ENCODE data around the gene HOXA9.

Gene HOXA9

DNA sequence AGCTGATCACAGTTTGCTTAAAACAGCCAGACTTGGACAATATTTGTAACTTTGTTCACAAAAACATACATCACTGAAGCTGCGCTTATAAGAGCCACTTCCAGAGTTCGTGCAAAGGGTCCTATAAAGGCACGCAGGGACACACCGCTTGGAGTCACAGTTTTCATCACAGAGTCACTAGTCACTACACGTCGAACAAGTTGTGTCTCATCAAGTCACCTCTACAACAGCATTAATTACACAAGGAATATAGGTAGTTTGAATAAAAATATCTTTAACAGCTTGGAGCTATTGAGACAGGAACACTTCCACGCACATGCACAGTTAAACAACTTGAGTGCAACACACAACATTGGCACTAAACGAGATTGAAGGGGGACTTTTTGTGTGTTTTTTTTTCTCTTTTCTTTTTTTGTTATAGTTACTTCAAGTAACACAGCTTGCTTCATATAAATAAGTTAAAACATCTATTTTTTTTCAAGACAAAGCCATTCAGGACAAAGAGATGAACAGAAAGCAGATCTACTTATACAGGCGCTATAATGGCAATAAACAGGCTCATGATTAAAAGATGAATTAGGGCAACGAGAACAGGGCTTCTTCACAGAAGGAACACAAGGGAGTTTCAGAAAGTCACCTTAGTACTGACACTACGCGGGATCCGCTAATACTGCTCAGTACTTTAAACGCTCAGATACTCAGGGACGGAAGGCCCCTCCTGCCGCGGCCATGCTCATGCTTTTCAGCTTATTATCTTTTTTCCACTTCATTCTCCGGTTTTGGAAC, 24.0 kb downstream of the HOXA9 start:
- DNase-seq, result no peak

DNA sequence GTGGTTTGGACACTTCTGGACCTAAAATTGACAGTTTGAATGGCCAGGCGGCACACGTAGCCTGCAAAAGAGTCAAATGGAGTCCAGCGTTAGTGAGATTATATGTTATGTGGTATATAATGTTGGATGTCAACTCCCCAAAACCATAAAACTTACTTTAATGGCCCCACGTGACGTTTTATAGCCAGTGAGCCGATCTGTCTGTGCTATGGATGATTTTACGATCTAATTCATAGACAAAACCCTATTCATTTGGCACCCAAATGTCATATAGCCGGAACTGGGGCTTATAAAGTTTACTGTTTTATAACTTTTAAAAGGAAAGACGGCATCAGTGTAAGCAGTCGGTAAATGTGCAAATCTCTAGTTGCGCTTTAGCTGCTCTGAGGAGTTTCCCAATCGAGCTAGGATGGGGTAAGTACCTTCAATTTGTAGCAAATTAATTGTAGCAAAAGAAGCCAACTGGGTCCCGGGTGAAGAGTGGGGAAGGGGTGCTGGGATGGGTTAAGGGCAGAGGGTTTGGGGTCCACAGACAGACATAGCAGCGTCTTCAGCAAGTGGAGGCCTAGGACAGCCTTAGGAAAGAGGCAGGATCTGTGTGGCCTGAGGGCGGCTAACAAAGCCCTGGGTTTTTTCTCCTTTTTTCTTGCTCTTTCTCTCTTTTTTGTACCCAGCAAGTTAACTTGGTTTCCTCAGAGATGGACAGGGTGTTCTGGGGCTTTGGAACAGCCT, 25.0 kb downstream of the HOXA9 start:
- DNase-seq, result no peak

DNA sequence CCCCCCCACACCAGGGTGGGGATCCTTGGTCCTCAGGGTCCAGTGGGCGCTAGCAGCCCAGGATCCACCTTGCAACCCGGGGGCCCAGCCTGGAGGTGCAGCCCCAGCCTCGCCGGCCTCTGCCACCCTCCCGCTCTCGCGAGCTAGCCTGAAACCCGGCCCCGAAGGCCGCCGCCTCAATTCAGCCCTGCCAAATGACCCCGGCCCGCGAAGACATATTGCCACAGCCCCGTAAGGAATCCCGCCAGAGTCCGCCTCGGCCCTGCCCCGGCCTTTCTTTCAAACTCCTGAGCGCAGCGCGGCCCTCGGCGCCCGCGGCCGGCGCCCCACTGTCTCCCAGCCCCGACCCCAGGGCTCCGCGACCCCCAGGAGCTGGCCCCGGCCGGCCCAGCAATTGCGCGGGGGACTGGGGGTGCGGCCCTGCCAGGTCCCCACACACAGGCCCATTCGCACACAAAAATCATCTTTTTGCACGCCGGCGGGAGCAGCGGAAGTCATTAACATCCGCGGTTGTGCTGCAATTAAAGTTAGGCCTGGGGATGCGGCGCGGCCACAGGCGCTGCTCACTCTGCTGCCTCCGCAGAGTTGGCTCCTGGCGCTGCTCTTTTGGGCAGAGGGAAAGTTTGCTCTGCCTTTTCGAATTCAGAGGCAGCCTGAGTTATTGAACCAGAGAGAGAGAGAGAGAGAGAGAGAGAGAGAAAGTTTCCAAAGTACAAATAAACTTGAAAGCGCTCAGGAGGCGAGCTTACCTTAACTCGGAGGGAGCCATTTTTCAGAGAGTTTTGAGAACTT, 25.8 kb downstream of the HOXA9 start:
- no peak for DNase-seq

DNA sequence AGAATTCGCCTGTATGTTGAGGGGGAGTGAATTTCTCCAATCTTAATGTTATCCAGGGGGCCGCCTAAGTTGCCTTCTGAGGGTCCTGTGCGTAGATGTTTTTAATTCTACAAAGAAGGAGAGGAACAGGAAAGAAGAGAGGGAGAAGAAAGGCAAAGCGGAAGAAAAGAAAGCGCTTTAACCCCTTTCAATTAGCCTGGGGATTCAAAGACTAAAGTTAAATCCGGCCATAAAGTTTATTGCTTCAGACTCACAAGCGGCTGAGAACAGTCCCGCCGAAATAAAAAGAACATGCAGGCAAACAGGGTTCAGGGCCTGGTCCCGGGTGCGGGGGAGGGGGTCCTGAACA, 26.4 kb downstream of the HOXA9 start:
- DNase-seq, result no peak

DNA sequence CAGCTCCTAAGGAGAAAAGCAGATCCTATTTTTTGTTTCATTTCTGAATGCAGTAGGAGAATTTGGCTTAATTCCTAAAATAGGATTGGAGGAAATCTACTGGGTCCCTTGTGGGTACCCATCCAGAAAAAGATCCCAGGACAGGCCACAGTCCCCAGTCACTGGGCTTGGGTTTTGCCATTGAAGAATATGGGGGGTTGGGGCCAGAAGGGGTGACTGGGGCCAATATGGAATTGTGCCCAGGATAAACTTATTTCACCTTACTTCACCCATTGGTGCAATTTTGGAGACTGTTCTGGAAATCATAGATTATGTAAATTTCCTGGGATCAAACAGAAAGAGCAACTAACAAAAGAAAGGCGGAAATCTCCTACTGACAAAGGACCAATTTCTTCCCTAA, 26.9 kb downstream of the HOXA9 start:
- DNase-seq, result no peak

DNA sequence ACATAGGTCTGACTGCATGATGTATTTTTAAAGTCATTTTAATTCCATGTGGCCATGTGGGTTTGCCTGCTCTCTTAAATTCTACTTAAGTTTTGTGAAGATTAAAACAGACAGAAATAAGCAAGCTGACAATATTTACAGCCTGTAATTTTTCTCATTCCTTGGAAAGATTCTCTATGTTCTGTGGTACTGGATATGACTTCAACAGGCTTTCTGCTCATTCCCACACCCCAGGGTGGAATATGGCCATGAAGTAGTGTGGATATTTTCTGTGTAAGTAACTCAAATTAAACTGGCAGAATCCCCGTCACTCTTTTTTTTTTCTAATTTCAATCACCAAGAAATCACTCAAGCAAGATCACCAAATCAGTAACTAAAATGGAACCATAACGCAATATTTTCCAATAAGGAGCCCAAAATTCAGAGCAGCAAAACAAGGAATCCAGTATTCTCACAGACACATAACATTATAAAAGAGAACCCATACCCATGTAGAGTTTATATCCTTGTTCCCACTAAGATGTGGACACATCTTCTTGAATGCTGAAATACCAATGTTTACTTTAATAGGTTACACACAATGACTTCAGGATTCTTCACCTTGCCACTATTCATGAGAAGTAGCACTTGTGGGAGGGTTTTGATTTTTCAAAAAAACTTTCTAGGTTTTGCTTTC, 27.6 kb downstream of the HOXA9 start:
- no peak for DNase-seq

DNA sequence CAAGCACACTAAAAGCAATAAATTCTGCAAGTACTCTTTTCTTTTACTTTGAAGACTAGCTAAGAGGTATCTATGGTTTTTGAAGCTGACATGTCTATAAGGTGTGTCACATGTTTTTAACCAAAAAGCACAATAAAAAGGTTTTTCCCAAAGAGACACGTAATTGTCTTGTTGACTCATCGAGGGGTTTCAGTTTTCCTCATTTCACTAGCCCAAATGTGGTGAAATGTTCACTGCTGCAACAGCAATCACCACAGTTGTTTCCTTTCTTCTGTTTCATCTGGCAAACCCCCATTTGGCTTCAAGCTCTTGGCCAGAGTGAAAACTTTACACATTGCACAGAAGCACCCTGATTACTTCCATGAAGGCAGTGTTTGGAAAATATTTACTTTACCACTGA, 30.9 kb downstream of the HOXA9 start:
- no peak for DNase-seq

DNA sequence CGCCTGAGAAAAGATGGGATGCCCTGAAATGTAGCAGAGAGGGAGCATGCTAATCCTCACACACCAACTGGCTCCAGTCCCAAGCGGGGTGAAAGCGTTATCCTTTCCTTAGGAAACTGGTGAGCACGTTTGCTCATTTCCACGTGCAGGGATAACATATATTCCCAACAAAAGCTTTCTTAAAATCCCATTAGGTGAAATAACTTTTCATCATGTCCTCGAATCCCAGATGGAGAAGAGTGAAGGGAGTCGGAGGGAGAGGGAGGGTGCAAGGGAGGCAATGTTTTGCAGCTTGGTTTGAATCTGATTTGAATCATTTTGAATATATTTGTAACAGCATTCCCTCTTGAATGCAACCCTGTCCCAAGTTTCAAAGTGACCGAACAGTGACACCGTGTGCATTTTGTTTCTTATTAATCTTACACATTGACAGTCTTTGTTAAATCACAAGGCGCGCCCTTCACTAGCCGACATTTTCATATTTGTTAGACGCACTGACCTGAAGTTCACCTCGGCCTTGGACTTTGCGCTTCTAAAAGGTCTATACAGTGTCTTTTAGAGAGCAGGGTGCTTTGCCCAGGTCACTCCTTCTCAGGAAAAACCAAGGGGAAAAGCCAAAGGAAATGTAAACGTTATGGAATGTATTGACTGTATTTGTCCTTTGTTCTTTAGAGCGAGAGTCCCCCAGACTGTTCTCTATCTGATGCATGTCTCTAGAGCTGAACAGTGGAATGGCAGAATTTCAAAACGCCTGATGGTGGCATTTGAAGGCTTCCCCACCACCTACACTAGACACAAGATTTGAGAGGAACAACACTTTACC, 31.7 kb downstream of the HOXA9 start:
- no peak for DNase-seq

DNA sequence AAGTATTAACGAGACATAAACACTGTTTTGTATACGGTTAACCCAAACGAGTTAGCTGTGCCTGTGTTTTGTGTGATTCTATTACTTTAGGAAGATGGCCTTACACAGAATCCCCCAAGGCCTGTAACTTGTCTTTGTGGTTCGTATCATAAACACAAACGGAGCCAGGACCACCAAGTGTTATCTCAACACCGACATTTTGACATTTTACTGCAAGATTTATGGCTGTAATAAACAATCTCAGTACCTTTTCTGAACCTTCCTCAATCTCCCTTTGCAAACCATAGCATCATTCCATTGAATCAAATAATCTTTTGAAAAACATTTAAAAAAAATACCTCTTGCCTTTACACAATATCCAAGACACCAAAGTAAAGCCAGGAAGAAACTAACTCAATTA, 32.4 kb downstream of the HOXA9 start:
- no peak for DNase-seq

DNA sequence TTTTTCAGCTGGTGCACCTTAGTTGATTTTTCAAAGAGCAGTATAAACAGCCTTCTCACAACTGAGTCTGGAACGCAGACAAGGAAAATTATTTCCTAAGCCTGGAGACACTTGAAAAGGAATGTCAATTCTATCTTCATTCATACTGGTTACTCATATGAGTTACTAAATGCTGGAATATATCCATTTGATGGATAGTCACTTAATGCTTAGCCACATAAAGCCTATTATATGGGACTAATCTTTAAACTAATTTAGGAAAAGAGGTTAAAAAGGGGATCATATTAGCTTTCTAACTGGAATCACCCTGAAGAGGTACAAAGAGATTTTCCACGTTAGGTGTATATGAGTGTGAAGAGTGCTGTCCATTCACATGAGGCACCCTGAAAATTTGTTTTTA, 33.1 kb downstream of the HOXA9 start:
- DNase-seq, result no peak

DNA sequence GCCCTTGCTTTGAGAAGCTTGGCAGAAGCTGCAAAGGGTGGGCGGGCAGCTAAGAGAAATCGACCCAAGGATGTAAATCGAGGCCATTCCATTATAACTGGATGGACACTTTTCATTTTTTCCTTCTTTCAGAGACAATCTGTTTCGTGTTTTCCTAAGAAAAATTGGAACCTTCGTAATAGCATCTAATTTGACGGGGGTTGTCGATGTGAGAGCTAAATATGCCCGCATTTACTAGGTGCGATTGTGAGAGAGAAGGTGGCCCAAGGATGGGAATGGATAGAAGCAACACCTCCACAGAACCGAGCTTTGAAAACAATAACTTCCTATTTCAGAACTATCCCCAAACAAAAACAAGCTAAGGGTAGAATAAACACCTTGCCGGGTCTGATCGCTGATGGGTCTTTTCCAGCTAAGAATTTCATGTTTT, 33.9 kb downstream of the HOXA9 start:
- no peak for DNase-seq

DNA sequence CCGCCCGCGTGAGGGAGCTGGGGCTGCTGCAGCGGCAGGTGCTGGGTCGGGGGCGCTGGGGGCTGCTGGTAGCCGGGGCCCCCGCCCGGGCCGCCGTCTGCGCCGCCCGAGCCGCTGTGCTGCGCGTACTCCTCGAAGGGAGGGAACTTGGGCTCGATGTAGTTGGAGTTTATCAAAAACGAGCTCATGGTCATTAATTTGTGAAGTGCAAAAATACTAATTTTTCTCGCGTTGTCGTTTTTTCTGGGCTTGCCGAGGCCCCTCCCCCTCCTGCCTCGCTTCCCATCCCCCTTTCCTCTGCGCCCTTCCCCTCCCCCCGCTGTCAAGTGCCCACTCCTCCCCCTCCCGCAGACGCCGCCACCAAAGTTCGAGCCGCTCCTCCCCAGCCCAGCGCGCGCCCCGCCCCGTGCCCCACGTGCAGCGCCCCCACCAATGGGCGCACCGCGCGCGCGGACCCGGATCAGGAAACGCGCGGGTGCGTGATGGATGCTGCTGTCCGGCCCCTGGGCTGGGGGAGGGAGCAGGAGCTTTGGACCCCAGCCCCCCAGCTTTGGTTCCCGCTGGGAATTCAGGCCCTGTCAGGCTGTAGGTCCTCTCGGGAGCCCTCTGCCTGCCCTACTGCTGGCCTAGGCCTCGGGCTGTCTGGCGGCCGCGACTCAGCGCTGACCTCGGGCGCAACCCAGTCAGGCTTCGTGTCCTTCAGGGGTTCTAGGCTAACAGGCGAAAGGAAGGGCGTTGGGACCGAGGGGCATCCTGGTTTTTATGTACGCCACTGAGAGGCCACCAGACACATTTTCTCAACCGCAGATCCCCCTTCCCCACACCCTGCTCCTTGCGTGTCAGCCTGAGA, 34.6 kb downstream of the HOXA9 start, which contains the start of gene HOXA4:
Gene HOXA4, minus strand, starts transcription at position 218 of the 850 bp plus-strand sequence. Its CDS starts 24 bp downstream, at position 194.
- DNase-seq, result peak; percentile 34 to 74 (median 54)

DNA sequence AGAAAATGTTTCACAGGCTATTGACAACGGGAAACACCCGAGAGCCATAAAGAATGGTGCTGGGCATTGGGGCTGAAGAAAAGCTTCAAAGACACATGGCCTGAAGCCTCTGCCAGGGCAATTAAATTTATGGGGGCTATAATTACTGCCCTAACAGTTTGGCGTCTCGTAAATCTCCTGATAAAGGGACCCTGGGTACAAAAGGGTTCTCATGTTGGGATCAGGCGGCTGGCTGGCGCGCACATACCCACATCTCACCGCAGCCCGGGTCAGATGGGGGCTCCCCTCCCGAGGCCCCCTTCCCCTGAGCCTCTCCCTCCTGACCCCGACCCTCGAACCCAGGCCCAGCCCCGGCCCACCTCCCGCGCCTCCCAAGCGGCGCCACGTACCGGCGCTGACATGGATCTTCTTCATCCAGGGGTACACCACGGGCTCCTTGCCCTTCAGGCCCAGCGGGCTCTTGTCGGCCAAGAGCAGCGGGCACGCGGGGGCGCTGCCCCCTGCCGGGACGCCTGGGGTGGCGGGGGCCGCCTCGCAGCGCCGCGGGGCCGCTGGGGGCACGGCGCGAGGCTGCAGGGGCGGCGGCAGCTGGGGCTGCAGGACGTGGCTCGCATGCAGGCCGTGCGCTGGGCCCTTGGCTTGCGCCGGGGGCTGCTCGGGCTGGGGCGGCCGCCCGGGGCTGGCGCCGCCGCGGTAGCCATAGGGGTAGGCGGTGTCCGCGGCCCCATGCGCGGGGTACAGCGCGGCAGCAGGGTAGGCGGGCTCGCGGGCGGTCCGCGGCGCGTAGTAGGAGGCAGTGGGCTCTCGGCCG, 35.4 kb downstream of the HOXA9 start:
- no peak for DNase-seq

DNA sequence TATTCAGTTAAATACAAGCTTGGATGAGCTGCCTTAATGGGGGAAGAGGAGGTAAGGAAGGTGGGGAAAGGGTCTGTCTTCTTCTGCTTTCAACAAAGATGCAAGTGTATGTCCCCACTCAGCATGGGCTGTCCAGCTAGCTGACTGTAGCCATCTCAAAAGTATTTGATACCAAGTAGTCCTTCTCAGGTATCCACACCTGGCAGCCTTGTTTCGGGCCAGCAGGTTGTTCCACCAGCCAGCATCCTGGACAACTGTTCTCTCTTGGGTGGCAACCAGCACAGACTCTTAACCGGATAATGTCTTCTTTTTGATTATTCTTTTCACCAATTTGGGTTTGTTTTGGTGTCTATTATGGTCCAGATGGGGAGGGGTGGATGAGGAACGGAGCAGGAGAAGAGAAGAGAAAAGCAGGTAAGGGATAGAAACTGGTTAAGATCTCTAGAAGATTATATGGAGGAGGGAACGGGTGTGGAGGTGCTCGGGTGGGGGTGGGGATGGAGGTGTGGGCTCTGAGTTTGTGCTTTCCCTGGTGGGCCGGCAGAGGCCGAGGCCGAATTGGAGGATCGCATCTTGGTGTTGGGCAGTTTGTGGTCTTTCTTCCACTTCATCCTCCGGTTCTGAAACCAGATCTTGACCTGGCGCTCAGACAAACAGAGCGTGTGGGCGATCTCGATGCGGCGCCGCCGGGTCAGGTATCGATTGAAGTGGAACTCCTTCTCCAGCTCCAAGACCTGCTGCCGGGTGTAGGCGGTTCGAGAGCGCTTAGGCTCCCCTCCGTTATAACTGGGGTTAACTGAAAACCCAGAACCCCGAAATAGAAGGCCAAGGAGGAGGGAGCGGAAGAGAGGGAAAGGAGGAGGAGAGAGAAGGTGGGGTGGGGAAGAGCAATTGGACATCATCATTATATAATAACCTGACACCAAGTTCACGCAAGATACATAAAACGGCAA, 36.3 kb downstream of the HOXA9 start:
- DNase-seq, result no peak

DNA sequence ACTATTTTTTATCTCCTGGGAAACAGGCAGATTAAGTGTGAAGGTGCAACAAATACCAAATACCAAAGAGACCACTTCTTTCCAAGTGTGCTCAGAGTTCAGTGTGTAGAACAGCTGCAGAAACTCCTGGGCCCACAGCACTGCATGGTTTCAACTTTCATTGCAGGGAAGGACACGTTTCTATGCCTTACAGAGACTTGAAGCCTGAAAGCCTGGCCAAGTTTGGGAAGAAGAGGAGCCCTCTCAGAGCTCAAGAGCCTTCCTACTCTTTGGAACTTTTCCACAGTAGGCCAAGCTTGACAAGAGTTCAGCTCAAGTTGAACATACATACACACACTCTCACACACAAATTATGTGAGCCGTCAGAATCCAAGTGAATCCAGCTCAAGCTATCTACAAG, 37.3 kb downstream of the HOXA9 start:
- no peak for DNase-seq

DNA sequence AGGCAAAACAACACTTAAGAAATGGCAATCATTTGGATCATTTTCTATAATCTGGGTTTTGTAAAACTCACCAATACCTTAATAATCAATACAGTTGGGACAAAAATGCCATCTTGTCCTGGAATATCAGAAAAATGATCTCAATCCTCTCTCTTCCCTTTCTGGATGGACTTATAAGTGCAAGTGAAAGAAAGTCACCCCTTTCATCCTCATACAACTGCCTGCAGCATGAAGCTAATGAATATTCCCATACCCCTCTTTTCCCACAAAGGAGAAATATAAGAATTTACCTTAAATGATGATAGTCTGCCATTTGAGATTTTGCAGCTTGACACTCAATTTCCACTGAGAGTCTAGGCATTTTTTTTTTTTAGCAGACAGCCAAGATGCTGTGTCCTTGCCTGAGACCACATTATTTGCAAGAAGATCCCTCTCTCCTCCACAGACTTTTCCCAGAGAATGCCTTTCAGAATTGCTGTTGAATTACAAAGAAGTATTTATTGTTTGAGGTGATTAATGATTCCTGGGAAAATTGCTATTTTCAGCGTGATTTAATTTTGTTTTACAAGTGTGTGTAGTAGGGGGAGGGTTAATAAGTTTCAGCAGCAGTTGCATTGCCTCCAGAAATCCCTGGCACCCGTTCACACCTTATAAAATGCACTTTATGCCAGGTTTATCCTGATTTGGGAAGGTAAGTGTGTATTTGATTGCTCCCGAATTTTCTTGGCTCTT, 38.6 kb downstream of the HOXA9 start:
- no peak for DNase-seq

DNA sequence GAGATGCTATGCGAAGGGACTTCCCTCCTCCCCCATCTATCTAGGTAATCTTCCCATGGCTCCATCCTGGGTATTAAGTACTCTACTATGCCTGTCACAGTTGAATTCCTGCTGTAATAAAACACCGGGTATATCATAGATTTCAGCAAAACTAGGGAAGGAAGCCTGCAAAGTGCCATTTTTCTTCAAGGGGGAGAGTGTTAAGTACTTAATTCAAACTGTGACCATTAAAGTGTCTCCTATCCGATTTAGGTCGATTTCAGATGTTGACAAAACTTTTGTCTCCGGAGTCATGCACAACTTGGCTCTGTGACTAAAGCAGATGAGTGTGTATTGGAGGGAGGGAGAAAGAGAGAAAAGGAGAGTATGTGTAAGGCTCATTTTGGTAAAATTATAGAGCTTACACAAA, 39.3 kb downstream of the HOXA9 start:
- DNase-seq, result no peak
